ENCODE data around the gene SIAH2. TPM values are rescaled to one million over a fixed set of nuclear protein-coding genes. Genes with fewer than 3 reads are reported as not detected.

The SIAH2 gene
- total RNA-seq, 2 experiments from 2014 or later = 22.2 to 29.1 TPM

DNA sequence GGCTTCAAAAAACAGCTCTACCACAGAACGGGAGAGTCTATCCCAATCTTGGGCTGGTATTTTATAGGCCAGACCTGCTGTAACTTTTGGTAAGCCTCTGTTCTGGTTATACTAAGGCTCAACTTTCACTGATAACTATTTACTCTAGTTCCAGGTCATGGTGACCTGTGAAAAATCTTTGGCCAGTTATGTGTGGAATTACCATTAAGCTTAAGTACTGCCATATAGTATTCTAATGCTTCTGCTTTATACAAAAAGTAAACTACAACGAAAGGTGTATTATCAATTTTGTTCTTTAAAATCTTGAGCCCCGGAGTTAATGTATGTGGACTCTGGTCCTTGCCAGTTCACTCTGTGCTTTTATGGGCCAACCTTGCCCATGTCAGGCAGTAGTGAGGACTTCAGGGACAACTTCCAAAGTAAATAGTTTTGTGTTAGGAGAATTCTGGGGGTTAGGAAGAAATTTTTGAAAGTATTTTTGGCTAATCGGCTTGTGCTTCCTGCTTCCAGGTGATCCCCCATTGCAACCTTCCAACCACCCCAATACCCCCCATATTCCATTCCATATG is 6.4 kb downstream of the SIAH2 start:
- intact Hi-C loops (cut with micrococcal nuclease; ENCODE audit: unreplicated experiment) = no loop called here
- H3K36me3 ChIP-seq (ENCODE audit: insufficient read depth, low read length) = peaks cover 5% of the 10 kb centered on the region; the same call in 1 of the 2 replicates
- peaks cover 27% of the 10 kb centered on the region for H4K20me1 ChIP-seq (ENCODE audit: insufficient read depth, low read length)
- no peak for DNase-seq (ENCODE audit: low spot score)
- TF ChIP-seq CTCF (conservative IDR thresholded peaks at IDR 0.05; ENCODE audit: low read length) (no peak), EZH2phosphoT487 (IDR thresholded peaks at IDR 0.05; ENCODE audit: borderline replicate concordance, low read depth, low read length) (no peak)
- POLR2A ChIA-PET = no interaction called here
- H3K4me3 ChIP-seq (ENCODE audit: low read depth, low read length, poor library complexity, severe bottlenecking) = no peak overlapping the region
- no peaks in the 10 kb centered on the region for H3K9me3 ChIP-seq (ENCODE audit: low read length)
- H3K27ac ChIP-seq (ENCODE audit: low read depth, low read length, poor library complexity, severe bottlenecking) = no peak overlapping the region
- H3K4me1 ChIP-seq (ENCODE audit: insufficient read depth, low read length, poor library complexity, severe bottlenecking) = peaks cover 24% of the 10 kb centered on the region
- no peak overlapping the region for H3K4me2 ChIP-seq (ENCODE audit: low read length)
- no TSS peak for BruUV-seq (replicated peaks)
- CTCF ChIA-PET (ENCODE audit: unreplicated experiment) = no interaction called here
- no peak overlapping the region for H2AFZ ChIP-seq (ENCODE audit: low read length)
- H3K9me2 ChIP-seq (ENCODE audit: insufficient read depth, low read length) = no peaks in the 10 kb centered on the region
- peaks cover 17% of the 10 kb centered on the region; the same call in 1 of the 2 replicates for H3K79me2 ChIP-seq (ENCODE audit: insufficient read depth, low read depth, low read length)

GRCh38 chr3:150755902-150756301 is 7.1 kb downstream of the SIAH2 start:
- Histone ChIP-seq H3K4me2 (ENCODE audit: low read length) (no peak overlapping the region), H3K36me3 (ENCODE audit: insufficient read depth, low read length) (peaks cover 5% of the 10 kb centered on the region; the same call in 1 of the 2 replicates), H3K9me3 (ENCODE audit: low read length) (no peaks in the 10 kb centered on the region), H3K79me2 (ENCODE audit: insufficient read depth, low read depth, low read length) (peaks cover 10% of the 10 kb centered on the region; the same call in 1 of the 2 replicates), H2AFZ (ENCODE audit: low read length) (no peak overlapping the region), H3K4me3 (ENCODE audit: low read depth, low read length, poor library complexity, severe bottlenecking) (no peak overlapping the region), H3K9me2 (ENCODE audit: insufficient read depth, low read length) (no peaks in the 10 kb centered on the region), H4K20me1 (ENCODE audit: insufficient read depth, low read length) (peaks cover 21% of the 10 kb centered on the region), H3K4me1 (ENCODE audit: insufficient read depth, low read length, poor library complexity, severe bottlenecking) (peaks cover 17% of the 10 kb centered on the region), H3K27ac (ENCODE audit: low read depth, low read length, poor library complexity, severe bottlenecking) (no peak overlapping the region)
- no TSS peak for BruUV-seq (replicated peaks)
- intact Hi-C loops (cut with micrococcal nuclease; ENCODE audit: unreplicated experiment) = no loop called here
- POLR2A ChIA-PET = interaction anchor here (0.7 to 1.1 kb wide), 2 partner anchors 9 to 343 kb away, joined by 3 to 6 read pairs; no protein-coding TSS in a partner anchor
- CTCF ChIA-PET (ENCODE audit: unreplicated experiment) = no interaction called here
- TF ChIP-seq CTCF (conservative IDR thresholded peaks at IDR 0.05; ENCODE audit: low read length) = no peak
- no peak for TF ChIP-seq EZH2phosphoT487 (IDR thresholded peaks at IDR 0.05; ENCODE audit: borderline replicate concordance, low read depth, low read length)
- no peak for DNase-seq (ENCODE audit: low spot score)

DNA sequence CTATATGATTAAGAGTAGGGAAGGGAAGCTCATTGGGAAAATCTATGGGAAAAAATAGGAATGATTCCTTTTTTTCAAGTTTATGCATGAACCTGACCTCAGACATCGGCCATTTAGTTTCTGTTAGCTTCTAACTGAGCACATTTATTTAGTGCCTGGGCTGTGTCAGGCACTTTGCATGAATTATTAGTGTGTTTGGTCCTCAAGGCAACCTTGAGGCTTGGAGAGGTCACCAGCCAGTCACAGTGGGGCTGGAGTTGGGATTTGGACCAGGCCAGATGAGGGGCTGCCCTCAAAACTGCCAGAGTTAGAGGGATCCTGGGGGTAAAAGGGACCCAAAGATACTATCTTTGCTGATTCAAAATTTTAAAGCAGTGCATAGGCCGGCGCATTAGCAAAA is 8.1 kb downstream of the SIAH2 start:
- ChIA-PET CTCF (ENCODE audit: unreplicated experiment) (no interaction called here), POLR2A (interaction anchor here (0.7 to 1.1 kb wide), 4 partner anchors 8 to 342 kb away, joined by 3 to 6 read pairs (median 4); partner anchors contain the start of gene SIAH2)
- no peak overlapping the region for H2AFZ ChIP-seq (ENCODE audit: low read length)
- no peaks in the 10 kb centered on the region for H3K9me2 ChIP-seq (ENCODE audit: insufficient read depth, low read length)
- no peak overlapping the region for H3K27ac ChIP-seq (ENCODE audit: low read depth, low read length, poor library complexity, severe bottlenecking)
- no peak for TF ChIP-seq CTCF (conservative IDR thresholded peaks at IDR 0.05; ENCODE audit: low read length)
- TF ChIP-seq EZH2phosphoT487 (IDR thresholded peaks at IDR 0.05; ENCODE audit: borderline replicate concordance, low read depth, low read length) = no peak
- H3K9me3 ChIP-seq (ENCODE audit: low read length) = no peaks in the 10 kb centered on the region
- no peak overlapping the region for H3K4me2 ChIP-seq (ENCODE audit: low read length)
- H4K20me1 ChIP-seq (ENCODE audit: insufficient read depth, low read length) = peaks cover 11% of the 10 kb centered on the region
- H3K79me2 ChIP-seq (ENCODE audit: insufficient read depth, low read depth, low read length) = peaks cover 2% of the 10 kb centered on the region; the same call in 1 of the 2 replicates
- H3K36me3 ChIP-seq (ENCODE audit: insufficient read depth, low read length) = peaks cover 5% of the 10 kb centered on the region; the same call in 1 of the 2 replicates
- BruUV-seq (replicated peaks) = no TSS peak
- intact Hi-C loops (cut with micrococcal nuclease; ENCODE audit: unreplicated experiment) = no loop called here
- DNase-seq (ENCODE audit: low spot score) = no peak
- peaks cover 7% of the 10 kb centered on the region for H3K4me1 ChIP-seq (ENCODE audit: insufficient read depth, low read length, poor library complexity, severe bottlenecking)
- no peak overlapping the region for H3K4me3 ChIP-seq (ENCODE audit: low read depth, low read length, poor library complexity, severe bottlenecking)

Measured in OCI-LY7 (cell line).